ENCODE results near the gene LRRTM4.

The LRRTM4 gene

GRCh38 chr2:77566131-77566530, 44.0 kb upstream of the LRRTM4 start:
- no peak for TF ChIP-seq CTCF (IDR thresholded peaks at IDR 0.05; ENCODE audit: low read depth, low read length)
- no peak for TF ChIP-seq EZH2phosphoT487 (IDR thresholded peaks at IDR 0.05; ENCODE audit: low read depth)

GRCh38 chr2:77552956-77553355, 30.8 kb upstream of the LRRTM4 start:
- H3K27me3 ChIP-seq (ENCODE audit: low read depth, low read length): no peaks in the 10 kb centered on the region
- H3K4me2 ChIP-seq (ENCODE audit: low read length): no peak overlapping the region
- H3K4me1 ChIP-seq (ENCODE audit: low read length): no peaks in the 10 kb centered on the region
- 0 out of 2 replicates have a peak, but pooled peaks cover 3% of the 10 kb centered on the region for H3K9me3 ChIP-seq (ENCODE audit: insufficient read depth, low read length)
- H3K9ac ChIP-seq (ENCODE audit: low read length): no peak overlapping the region
- H3K4me3 ChIP-seq (ENCODE audit: low read length): no peak overlapping the region
- TF ChIP-seq EZH2phosphoT487 (IDR thresholded peaks at IDR 0.05; ENCODE audit: low read depth): no peak
- H3K27ac ChIP-seq (ENCODE audit: low read length): no peak overlapping the region
- H2AFZ ChIP-seq (ENCODE audit: low read depth, low read length): no peak overlapping the region
- no peaks in the 10 kb centered on the region for H3K36me3 ChIP-seq (replicated peaks; ENCODE audit: low read depth, low read length)
- no peaks in the 10 kb centered on the region for H3K79me2 ChIP-seq (ENCODE audit: low read length)
- no peaks in the 10 kb centered on the region for H4K20me1 ChIP-seq (ENCODE audit: insufficient read depth, low read length)

More at GRCh38 chr2:77566131-77566530, 44.0 kb upstream of the LRRTM4 start:
- Histone ChIP-seq H4K20me1 (ENCODE audit: insufficient read depth, low read length) (no peaks in the 10 kb centered on the region), H3K79me2 (ENCODE audit: low read length) (no peaks in the 10 kb centered on the region), H3K4me1 (ENCODE audit: low read length) (no peaks in the 10 kb centered on the region), H3K9ac (ENCODE audit: low read length) (no peak overlapping the region), H3K27me3 (ENCODE audit: low read depth, low read length) (no peaks in the 10 kb centered on the region), H3K27ac (ENCODE audit: low read length) (no peak overlapping the region), H3K4me2 (ENCODE audit: low read length) (no peak overlapping the region), H2AFZ (ENCODE audit: low read depth, low read length) (0 out of 2 replicates have a peak overlapping the region, but pooled peaks have one; percentile 0), H3K4me3 (ENCODE audit: low read length) (no peak overlapping the region), H3K36me3 (replicated peaks; ENCODE audit: low read depth, low read length) (no peaks in the 10 kb centered on the region), H3K9me3 (ENCODE audit: insufficient read depth, low read length) (no peaks in the 10 kb centered on the region)

GRCh38 chr2:77538031-77538430, 15.9 kb upstream of the LRRTM4 start:
- no peak overlapping the region for H3K27ac ChIP-seq (ENCODE audit: low read length)
- TF ChIP-seq CTCF (IDR thresholded peaks at IDR 0.05; ENCODE audit: low read depth, low read length) (no peak), EZH2phosphoT487 (IDR thresholded peaks at IDR 0.05; ENCODE audit: low read depth) (no peak)
- no peaks in the 10 kb centered on the region for H4K20me1 ChIP-seq (ENCODE audit: insufficient read depth, low read length)
- no peaks in the 10 kb centered on the region for H3K79me2 ChIP-seq (ENCODE audit: low read length)
- peaks cover 18% of the 10 kb centered on the region for H3K4me1 ChIP-seq (ENCODE audit: low read length)
- no peak overlapping the region for H3K4me2 ChIP-seq (ENCODE audit: low read length)
- H3K36me3 ChIP-seq (replicated peaks; ENCODE audit: low read depth, low read length): no peaks in the 10 kb centered on the region
- H3K4me3 ChIP-seq (ENCODE audit: low read length): no peak overlapping the region
- H3K27me3 ChIP-seq (ENCODE audit: low read depth, low read length): no peaks in the 10 kb centered on the region
- H3K9me3 ChIP-seq (ENCODE audit: insufficient read depth, low read length): no peaks in the 10 kb centered on the region
- H2AFZ ChIP-seq (ENCODE audit: low read depth, low read length): no peak overlapping the region
- H3K9ac ChIP-seq (ENCODE audit: low read length): no peak overlapping the region

GRCh38 chr2:77522888-77523287, 712 bp upstream of the LRRTM4 start:
- Histone ChIP-seq H3K9ac (ENCODE audit: low read length) (no peak overlapping the region), H3K4me2 (ENCODE audit: low read length) (no peak overlapping the region), H3K36me3 (replicated peaks; ENCODE audit: low read depth, low read length) (no peaks in the 10 kb centered on the region), H3K9me3 (ENCODE audit: insufficient read depth, low read length) (no peaks in the 10 kb centered on the region), H4K20me1 (ENCODE audit: insufficient read depth, low read length) (no peaks in the 10 kb centered on the region), H3K27ac (ENCODE audit: low read length) (no peak overlapping the region), H2AFZ (ENCODE audit: low read depth, low read length) (no peak overlapping the region), H3K27me3 (ENCODE audit: low read depth, low read length) (no peaks in the 10 kb centered on the region), H3K79me2 (ENCODE audit: low read length) (no peaks in the 10 kb centered on the region), H3K4me1 (ENCODE audit: low read length) (no peaks in the 10 kb centered on the region), H3K4me3 (ENCODE audit: low read length) (no peak overlapping the region)
- TF ChIP-seq CTCF (IDR thresholded peaks at IDR 0.05; ENCODE audit: low read depth, low read length) (no peak), EZH2phosphoT487 (IDR thresholded peaks at IDR 0.05; ENCODE audit: low read depth) (no peak)

GRCh38 chr2:77521548-77521891, 656 bp downstream of the LRRTM4 start:
- Histone ChIP-seq H3K4me3 (ENCODE audit: low read length) (no peak overlapping the region), H2AFZ (ENCODE audit: low read depth, low read length) (no peak overlapping the region), H3K4me1 (ENCODE audit: low read length) (no peaks in the 10 kb centered on the region), H3K79me2 (ENCODE audit: low read length) (no peaks in the 10 kb centered on the region), H3K27ac (ENCODE audit: low read length) (no peak overlapping the region), H3K9ac (ENCODE audit: low read length) (no peak overlapping the region), H3K9me3 (ENCODE audit: insufficient read depth, low read length) (no peaks in the 10 kb centered on the region), H3K36me3 (replicated peaks; ENCODE audit: low read depth, low read length) (no peaks in the 10 kb centered on the region), H3K4me2 (ENCODE audit: low read length) (no peak overlapping the region), H4K20me1 (ENCODE audit: insufficient read depth, low read length) (no peaks in the 10 kb centered on the region), H3K27me3 (ENCODE audit: low read depth, low read length) (no peaks in the 10 kb centered on the region)
- TF ChIP-seq EZH2phosphoT487 (IDR thresholded peaks at IDR 0.05; ENCODE audit: low read depth) (no peak), CTCF (IDR thresholded peaks at IDR 0.05; ENCODE audit: low read depth, low read length) (no peak)

All from OCI-LY3 (cell line).